ENCODE measurements around the gene OR6T1. TPM values are rescaled to one million over a fixed set of nuclear protein-coding genes. Genes with fewer than 3 reads are reported as not detected.

Gene OR6T1
- total RNA-seq, 4 donors from 2014 or later, result not detected

GRCh38 chr11:123973816-123974215 lies 30.2 kb upstream of the OR6T1 start:
- H3K27ac ChIP-seq, result no peak overlapping the region
- H3K36me3 ChIP-seq, result no peaks in the 10 kb centered on the region
- DNase-seq (ENCODE audit: low spot score in 2 of 2), result no peak
- TF ChIP-seq EP300 (IDR thresholded peaks at IDR 0.05), result no peak
- TF ChIP-seq, protein P1, sequence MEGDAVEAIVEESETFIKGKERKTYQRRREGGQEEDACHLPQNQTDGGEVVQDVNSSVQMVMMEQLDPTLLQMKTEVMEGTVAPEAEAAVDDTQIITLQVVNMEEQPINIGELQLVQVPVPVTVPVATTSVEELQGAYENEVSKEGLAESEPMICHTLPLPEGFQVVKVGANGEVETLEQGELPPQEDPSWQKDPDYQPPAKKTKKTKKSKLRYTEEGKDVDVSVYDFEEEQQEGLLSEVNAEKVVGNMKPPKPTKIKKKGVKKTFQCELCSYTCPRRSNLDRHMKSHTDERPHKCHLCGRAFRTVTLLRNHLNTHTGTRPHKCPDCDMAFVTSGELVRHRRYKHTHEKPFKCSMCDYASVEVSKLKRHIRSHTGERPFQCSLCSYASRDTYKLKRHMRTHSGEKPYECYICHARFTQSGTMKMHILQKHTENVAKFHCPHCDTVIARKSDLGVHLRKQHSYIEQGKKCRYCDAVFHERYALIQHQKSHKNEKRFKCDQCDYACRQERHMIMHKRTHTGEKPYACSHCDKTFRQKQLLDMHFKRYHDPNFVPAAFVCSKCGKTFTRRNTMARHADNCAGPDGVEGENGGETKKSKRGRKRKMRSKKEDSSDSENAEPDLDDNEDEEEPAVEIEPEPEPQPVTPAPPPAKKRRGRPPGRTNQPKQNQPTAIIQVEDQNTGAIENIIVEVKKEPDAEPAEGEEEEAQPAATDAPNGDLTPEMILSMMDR (IDR thresholded peaks at IDR 0.05), result no peak
- no peak for TF ChIP-seq POLR2A (IDR thresholded peaks at IDR 0.05)
- H3K27me3 ChIP-seq, result no peaks in the 10 kb centered on the region
- no peak overlapping the region for H3K4me3 ChIP-seq
- 73 to 77% methylated on average over 1 of the region's 1 CpG for whole genome bisulfite sequencing, 2 donors
- H3K9me3 ChIP-seq, result peaks cover 0 to 10% (median 2%) of the 10 kb centered on the region in 4 donors
- H3K4me1 ChIP-seq, result no peaks in the 10 kb centered on the region

- H3K27me3 ChIP-seq, result no peaks in the 10 kb centered on the region
- TF ChIP-seq EP300 (IDR thresholded peaks at IDR 0.05) (no peak), POLR2A (IDR thresholded peaks at IDR 0.05) (no peak)
- TF ChIP-seq, protein P1 (IDR thresholded peaks at IDR 0.05), result no peak
- no peak for DNase-seq (ENCODE audit: low spot score in 2 of 2)
- H3K36me3 ChIP-seq, result no peaks in the 10 kb centered on the region
- no peak overlapping the region for H3K27ac ChIP-seq
- peaks cover 0 to 8% (median 0%) of the 10 kb centered on the region in 4 donors for H3K9me3 ChIP-seq
- no peak overlapping the region for H3K4me3 ChIP-seq
- H3K4me1 ChIP-seq, result no peaks in the 10 kb centered on the region
Observed at GRCh38 chr11:123956752-123957151, 13.1 kb upstream of the OR6T1 start.

- H3K9me3 ChIP-seq, result no peaks in the 10 kb centered on the region
- 89 to 90% methylated on average over 1 of the region's 1 CpG for WGBS, 2 donors
- H3K4me1 ChIP-seq, result no peaks in the 10 kb centered on the region
- H3K4me3 ChIP-seq, result no peak overlapping the region
- DNase-seq (ENCODE audit: low spot score in 2 of 2), result no peak
- no peaks in the 10 kb centered on the region for H3K27me3 ChIP-seq
- TF ChIP-seq EP300 (IDR thresholded peaks at IDR 0.05) (no peak), POLR2A (IDR thresholded peaks at IDR 0.05) (no peak)
- TF ChIP-seq, protein P1 (IDR thresholded peaks at IDR 0.05), result no peak
- no peaks in the 10 kb centered on the region for H3K36me3 ChIP-seq
- H3K27ac ChIP-seq, result no peak overlapping the region
Observed at GRCh38 chr11:123945132-123945531, 1.5 kb upstream of the OR6T1 start.

DNA sequence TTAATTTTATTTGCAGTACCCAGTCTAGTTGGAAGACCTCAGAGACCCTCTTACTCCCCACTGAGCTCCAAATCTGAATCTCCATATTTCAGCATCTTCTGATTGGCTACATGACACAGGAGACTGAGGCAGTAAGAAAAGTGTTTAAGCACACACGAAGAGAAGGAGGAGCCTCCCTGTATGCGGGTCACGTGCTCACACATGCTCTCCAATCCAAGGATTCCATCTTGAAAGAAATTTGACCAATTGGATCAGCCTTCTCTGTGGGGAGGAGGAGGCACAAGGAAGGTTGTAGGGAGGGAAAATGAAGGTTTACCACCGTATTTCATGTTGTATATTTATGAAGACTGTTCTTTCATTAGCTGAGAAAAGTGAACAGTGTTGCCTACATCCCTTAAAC lies 1.2 kb downstream of the OR6T1 start:
- TF ChIP-seq, protein P1 (IDR thresholded peaks at IDR 0.05), result no peak
- TF ChIP-seq EP300 (IDR thresholded peaks at IDR 0.05) (no peak), POLR2A (IDR thresholded peaks at IDR 0.05) (no peak)
- Histone ChIP-seq H3K4me3 (no peak overlapping the region), H3K9me3 (no peaks in the 10 kb centered on the region), H3K27ac (no peak overlapping the region), H3K27me3 (no peaks in the 10 kb centered on the region), H3K4me1 (no peaks in the 10 kb centered on the region), H3K36me3 (no peaks in the 10 kb centered on the region)
- no peak for DNase-seq (ENCODE audit: low spot score in 2 of 2)
- WGBS, 2 donors, result 85 to 89% methylated on average over 4 of the region's 4 CpGs

GRCh38 chr11:123939317-123939716 lies 4.3 kb downstream of the OR6T1 start, which contains the start of gene OR4D5:
TSS of gene OR4D5 (plus strand) at chr11:123939617. CDS start at chr11:123939617, 0 bp downstream.
- H3K4me3 ChIP-seq, result no peak within 1 kb of the TSS
- H3K27me3 ChIP-seq, result no peaks in the 10 kb centered on the region
- H3K36me3 ChIP-seq, result no peaks in the 10 kb centered on the region
- no peak within 1 kb of the TSS for H3K27ac ChIP-seq
- H3K4me1 ChIP-seq, result no peaks in the 10 kb centered on the region
- TF ChIP-seq, protein P1 (IDR thresholded peaks at IDR 0.05), result no peak
- no peak for TF ChIP-seq POLR2A (IDR thresholded peaks at IDR 0.05)
- no peak for TF ChIP-seq EP300 (IDR thresholded peaks at IDR 0.05)
- DNase-seq (ENCODE audit: low spot score in 2 of 2), result no peak
- H3K9me3 ChIP-seq, result no peaks in the 10 kb centered on the region
- WGBS, 2 donors, result 50 to 56% methylated on average over 1 of the region's 1 CpG

Measured in tibial nerve (tissue), 4 donors.